Endometrial microvascular endothelial cells (primary cell): ENCODE results near the gene SYCP3. TPM values are rescaled to one million over a fixed set of nuclear protein-coding genes. Genes with fewer than 3 reads are reported as not detected.

Experiments used
- in situ Hi-C: cut with HindIII; loops from 2 replicates; pipeline ENCODE4 v1.10.0; 2017; ENCODE audit warnings: low sequenced_read_pairs, low pct_unique_long_range_greater_than_20kb; ENCODE audit errors: inconsistent ontology term
- total RNA-seq: library from RNA; depleted of rRNA; stranded (reverse); fragments of >200 nt; gene quantifications from one replicate; pipeline ENCODE4 v1.2.3, GENCODE V29; 2015; ENCODE audit errors: inconsistent ontology term

The SYCP3 gene
- not detected for total RNA-seq

GRCh38 chr12:101738920-101739665 lies at the start of gene SYCP3:
TSS of gene SYCP3 (minus strand) at chr12:101739462. CDS start at chr12:101737935, 1,527 bp downstream.
- in situ Hi-C loops = no loop called here

- in situ Hi-C loops = no loop called here
These were observed 46.4 kb upstream of the SYCP3 start for GRCh38 chr12:101785671-101786070.

DNA sequence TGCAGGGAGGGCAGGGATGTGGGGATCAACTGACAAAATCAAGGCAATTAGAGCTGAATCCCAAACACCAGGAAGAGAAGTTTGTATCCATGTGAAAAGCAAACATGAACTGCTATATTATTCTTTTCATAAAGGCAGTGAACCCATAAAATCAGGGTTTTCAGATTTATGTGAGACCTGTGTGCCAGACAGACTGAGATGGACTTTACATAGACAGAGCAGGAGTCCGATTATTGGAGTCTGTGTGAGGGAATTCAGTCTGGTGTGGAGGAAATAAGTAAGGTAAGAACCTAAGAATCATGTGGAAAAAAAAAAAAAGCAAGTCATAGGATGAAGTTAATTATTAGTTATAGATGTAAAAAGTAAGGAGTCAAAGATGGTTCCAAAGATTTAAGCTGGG lies 45.1 kb upstream of the SYCP3 start:
- in situ Hi-C loops = no loop called here

GRCh38 chr12:101783838-101784237 lies 44.6 kb upstream of the SYCP3 start:
- in situ Hi-C loops = no loop called here

- in situ Hi-C loops = no loop called here
These were observed 43.9 kb upstream of the SYCP3 start for GRCh38 chr12:101783150-101783549.

GRCh38 chr12:101782273-101782731 lies 43.0 kb upstream of the SYCP3 start:
- in situ Hi-C loops = no loop called here

GRCh38 chr12:101781834-101782233 lies 42.6 kb upstream of the SYCP3 start:
- in situ Hi-C loops = no loop called here

- in situ Hi-C loops = no loop called here
These were observed 41.3 kb upstream of the SYCP3 start for GRCh38 chr12:101780599-101780998.

- in situ Hi-C loops = no loop called here
These were observed 40.4 kb upstream of the SYCP3 start for GRCh38 chr12:101779626-101780025.

DNA sequence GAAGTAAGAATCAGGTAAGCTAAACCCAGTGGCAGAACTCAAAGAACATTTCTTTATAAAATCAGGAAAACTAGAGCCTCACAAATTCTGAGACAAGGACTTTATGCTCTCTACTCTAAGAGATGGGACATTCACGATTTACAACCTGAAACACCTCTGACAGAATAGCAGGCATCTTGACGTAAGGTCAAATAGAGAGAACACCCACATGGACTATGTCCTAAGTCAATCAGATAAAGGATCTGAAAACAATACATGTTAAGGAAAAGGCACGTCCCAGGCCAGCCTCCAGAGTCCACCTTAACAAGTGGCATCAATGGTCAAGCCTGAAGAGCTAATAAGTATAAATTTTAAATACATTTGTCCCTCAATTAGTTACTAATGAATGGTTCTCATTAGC lies 39.9 kb upstream of the SYCP3 start:
- in situ Hi-C loops = no loop called here

- in situ Hi-C loops = no loop called here
These were observed 38.7 kb upstream of the SYCP3 start for GRCh38 chr12:101777978-101778377.

DNA sequence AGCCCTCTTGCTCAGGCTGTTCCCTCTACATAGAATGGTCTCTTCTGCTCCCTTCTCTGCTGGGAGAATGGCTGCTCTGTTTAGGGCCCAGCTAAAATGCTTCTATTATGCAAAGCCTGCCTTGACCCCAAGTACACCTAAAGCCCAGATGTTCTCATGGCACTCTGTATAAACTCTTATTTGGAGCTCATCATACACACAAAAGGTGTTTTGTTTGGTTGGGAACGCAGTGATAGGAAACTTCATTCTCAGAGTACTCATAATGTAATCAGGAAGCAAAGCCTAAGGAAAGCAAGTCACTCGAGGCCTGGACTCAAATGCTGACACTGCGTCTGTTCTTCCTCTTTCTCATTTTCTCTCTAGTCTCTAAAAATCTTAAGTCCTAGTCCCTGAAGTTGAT lies 38.2 kb upstream of the SYCP3 start:
- in situ Hi-C loops = no loop called here

GRCh38 chr12:101775816-101776215 lies 36.6 kb upstream of the SYCP3 start:
- in situ Hi-C loops = no loop called here

DNA sequence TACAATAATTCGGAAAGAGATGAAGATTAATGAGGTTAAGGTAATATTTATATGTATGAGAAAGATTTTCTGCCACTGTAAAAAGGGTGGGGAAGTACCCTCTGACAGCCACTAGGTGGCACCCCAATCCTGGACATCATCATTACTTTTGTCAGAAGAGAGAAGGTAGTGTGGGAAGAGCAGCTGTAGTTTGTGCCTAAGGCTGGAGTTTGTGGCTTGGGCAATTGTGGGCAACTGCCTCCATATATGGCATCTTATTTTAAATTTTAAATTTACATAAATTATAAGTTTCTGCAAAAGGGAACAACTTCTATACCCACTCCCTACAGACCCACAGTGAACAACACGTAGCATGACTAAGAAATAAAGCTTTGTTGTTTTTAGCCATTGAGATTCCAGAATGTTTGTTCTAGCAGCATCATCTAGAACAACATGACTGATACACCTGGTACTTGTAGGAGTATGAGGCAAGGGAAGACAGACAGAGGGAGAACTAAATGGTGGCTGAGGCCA lies 34.4 kb upstream of the SYCP3 start:
- in situ Hi-C loops = no loop called here

GRCh38 chr12:101772012-101772775 lies 32.9 kb upstream of the SYCP3 start:
- in situ Hi-C loops = no loop called here

- in situ Hi-C loops = no loop called here
These were observed 30.6 kb upstream of the SYCP3 start for GRCh38 chr12:101769865-101770264.

DNA sequence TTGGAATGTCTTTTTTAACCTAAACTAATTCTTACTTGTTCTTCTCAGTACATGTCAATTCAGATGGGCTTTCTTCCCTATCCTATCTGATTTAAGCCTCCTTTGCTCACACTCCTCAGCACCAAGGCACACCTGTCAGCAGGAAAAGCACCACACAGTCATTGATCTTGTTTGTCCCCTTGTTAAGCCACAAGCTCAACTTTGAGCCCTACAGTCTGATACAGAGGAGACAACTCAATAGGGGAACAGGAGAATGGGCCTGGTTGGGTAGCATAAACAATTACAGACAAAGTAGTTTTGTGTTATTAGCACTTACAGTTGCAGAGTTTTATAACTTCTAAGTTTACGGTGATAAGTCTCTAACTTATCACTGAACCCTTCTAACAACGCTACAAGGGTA lies 29.5 kb upstream of the SYCP3 start:
- in situ Hi-C loops = no loop called here

DNA sequence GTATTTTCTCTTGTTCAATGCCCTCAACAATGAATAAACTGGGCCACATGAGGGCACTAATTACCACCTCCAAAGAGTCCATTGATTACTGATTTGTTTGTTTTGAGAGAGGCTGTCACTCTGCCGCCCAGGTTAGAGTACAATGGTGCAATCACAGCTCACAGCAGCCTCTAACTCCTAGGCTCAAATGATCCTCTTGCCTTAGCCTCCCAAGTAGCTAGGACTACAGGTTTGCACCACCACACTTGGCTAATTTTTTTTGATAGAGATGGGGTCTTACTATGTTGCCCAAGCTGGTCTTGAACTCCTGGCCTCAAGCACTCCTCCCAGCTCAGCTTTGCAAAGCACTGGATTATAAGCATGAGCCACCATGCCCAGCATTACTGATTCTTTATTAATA lies 28.3 kb upstream of the SYCP3 start:
- in situ Hi-C loops = no loop called here

DNA sequence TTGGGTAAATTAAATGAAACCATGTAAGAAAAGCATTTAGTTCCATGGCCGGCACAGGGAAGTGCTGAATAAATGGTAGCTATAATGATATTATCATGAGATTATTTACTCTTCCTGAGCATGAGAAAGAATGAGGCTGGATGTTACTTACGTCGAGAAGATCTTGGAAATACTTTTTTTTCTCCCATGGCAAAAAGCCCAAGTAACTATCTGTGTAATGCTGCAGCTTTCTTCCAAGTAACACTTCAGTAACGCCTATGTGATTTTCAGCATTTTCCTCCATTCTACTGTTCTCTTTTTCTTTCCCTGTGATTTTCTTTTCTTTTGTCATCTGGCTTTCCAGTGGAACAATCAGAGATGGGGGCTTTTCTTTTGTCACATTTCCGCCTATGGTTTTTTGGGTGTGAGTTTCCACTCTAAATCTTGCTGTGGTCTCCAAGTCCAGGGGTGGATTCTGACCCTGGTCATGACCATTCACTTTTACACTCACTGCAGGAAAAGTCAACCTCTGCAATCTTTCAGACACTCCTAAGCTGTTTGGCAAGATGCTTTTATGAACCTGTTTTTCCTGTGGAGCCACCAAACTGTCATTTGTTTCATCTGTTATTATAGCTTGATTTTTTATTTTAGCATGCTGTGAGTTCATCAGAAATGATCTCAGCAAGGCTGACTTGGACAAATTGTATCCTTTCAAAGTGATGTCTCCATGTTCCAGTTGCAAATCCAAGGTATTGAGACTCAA lies 25.0 kb upstream of the SYCP3 start:
- in situ Hi-C loops = no loop called here
